PC-3 (cell line): Measurements from ENCODE around the gene NTM.

ENCODE experiments used
- CTCF ChIP-seq: fragments of 300-600 bp; sonication (generic); conservative IDR thresholded peaks from 2 replicates; pipeline ENCODE4 v1.5.1; 2017; ENCODE audit warnings: antibody characterized with exemption, low read depth, mild to moderate bottlenecking, low read length
- EZH2 ChIP-seq: fragments of 300-600 bp; sonication (generic); IDR thresholded peaks from one replicate; pipeline ENCODE4 v1.6.1; 2017; ENCODE audit warnings: antibody characterized with exemption, mild to moderate bottlenecking, low read length; ENCODE audit not compliant: unreplicated experiment

- TF ChIP-seq EZH2 (no peak), CTCF (no peak)
Observed at GRCh38 chr11:131754671-131755070, 384.3 kb downstream of the NTM start.
